Central memory CD8-positive, alpha-beta T cell (primary cell): Measurements from ENCODE around the gene GLIS2.

ENCODE experiments used
- ATAC-seq: fragments of 150-1000 bp; cut with Tn5 transposase; replicated peaks from 2 replicates; pipeline ENCODE4 v1.10.0; 2022; ENCODE audit warnings: mild to moderate bottlenecking, moderate FRiP score, moderate number of reproducible peaks; ENCODE audit not compliant: poor library complexity, severe bottlenecking; ENCODE audit errors: extremely low read depth
- DNase-seq, 2 donors: peaks; one replicate each; pipeline ENCODE4 v3.0.0; 2021; ENCODE audit warnings: low spot score in 2 of 2
- H3K27ac Mint-ChIP-seq: one replicate; pipeline ENCODE4 v1.8.0; 2022; ENCODE audit warnings: low read depth, mild to moderate bottlenecking, moderate library complexity, mixed read lengths
- H3K27me3 Mint-ChIP-seq: one replicate; pipeline ENCODE4 v1.8.0; 2022; ENCODE audit warnings: mixed read lengths
- H3K36me3 Mint-ChIP-seq: one replicate; pipeline ENCODE4 v1.8.0; 2022; ENCODE audit warnings: mild to moderate bottlenecking, moderate library complexity, mixed read lengths; ENCODE audit not compliant: insufficient read depth
- H3K4me1 Mint-ChIP-seq: one replicate; pipeline ENCODE4 v1.8.0; 2022; ENCODE audit warnings: mixed read lengths
- H3K4me3 Mint-ChIP-seq: one replicate; pipeline ENCODE4 v1.8.0; 2022; ENCODE audit warnings: mild to moderate bottlenecking, moderate library complexity, mixed read lengths
- H3K9me3 Mint-ChIP-seq: one replicate; pipeline ENCODE4 v1.8.0; 2022; ENCODE audit warnings: mixed read lengths

The GLIS2 gene

GRCh38 chr16:4370570-4371356 is 54.9 kb downstream of the GLIS2 start:
- H3K4me1 Mint-ChIP-seq: peaks cover 15% of the 10 kb centered on the region
- no peak overlapping the region for H3K27ac Mint-ChIP-seq
- no peaks in the 10 kb centered on the region for H3K27me3 Mint-ChIP-seq

GRCh38 chr16:4371357-4372000 is 55.6 kb downstream of the GLIS2 start, which contains the start of gene VASN:
Gene VASN, plus strand, starts transcription at chr16:4371848. Its CDS starts 9,030 bp downstream, at chr16:4380878.
- peaks cover 17% of the 10 kb centered on the region for H3K4me1 Mint-ChIP-seq
- DNase-seq: peak; percentile 59 to 64
- H3K27ac Mint-ChIP-seq: peak within 1 kb of the TSS; percentile 35
- peak within 1 kb of the TSS; percentile 74 for H3K4me3 Mint-ChIP-seq
- H3K9me3 Mint-ChIP-seq: no peaks in the 10 kb centered on the region
- ATAC-seq: peak; percentile 76
- H3K36me3 Mint-ChIP-seq: peaks cover 13% of the 10 kb centered on the region
- no peaks in the 10 kb centered on the region for H3K27me3 Mint-ChIP-seq

More at GRCh38 chr16:4370570-4371356, 54.9 kb downstream of the GLIS2 start:
- no peak for DNase-seq
- Mint-ChIP-seq H3K4me3 (peak overlapping the region; percentile 74), H3K36me3 (peaks cover 15% of the 10 kb centered on the region), H3K9me3 (no peaks in the 10 kb centered on the region)
- ATAC-seq: no peak

- Mint-ChIP-seq H3K27me3 (no peaks in the 10 kb centered on the region), H3K4me1 (peaks cover 17% of the 10 kb centered on the region), H3K36me3 (peaks cover 11% of the 10 kb centered on the region), H3K9me3 (no peaks in the 10 kb centered on the region), H3K27ac (peak overlapping the region; percentile 35), H3K4me3 (peak overlapping the region; percentile 74)
- ATAC-seq (peak; percentile 70), DNase-seq (no peak)
These were observed 56.2 kb downstream of the GLIS2 start for GRCh38 chr16:4372001-4372577.

GRCh38 chr16:4372578-4373355 is 56.9 kb downstream of the GLIS2 start:
- Mint-ChIP-seq H3K27me3 (no peaks in the 10 kb centered on the region), H3K9me3 (no peaks in the 10 kb centered on the region), H3K4me3 (peak overlapping the region; percentile 74), H3K27ac (peak overlapping the region; percentile 35), H3K36me3 (peaks cover 13% of the 10 kb centered on the region), H3K4me1 (peaks cover 14% of the 10 kb centered on the region)
- no peak for ATAC-seq
- no peak for DNase-seq

GRCh38 chr16:4373356-4373908 is 57.6 kb downstream of the GLIS2 start:
- Mint-ChIP-seq H3K27me3 (no peaks in the 10 kb centered on the region), H3K9me3 (no peaks in the 10 kb centered on the region), H3K4me3 (no peak overlapping the region), H3K4me1 (peaks cover 18% of the 10 kb centered on the region), H3K36me3 (peaks cover 13% of the 10 kb centered on the region), H3K27ac (peak overlapping the region; percentile 61)
- ATAC-seq (no peak), DNase-seq (no peak)

GRCh38 chr16:4373909-4374742 is 58.3 kb downstream of the GLIS2 start:
- Mint-ChIP-seq H3K27me3 (no peaks in the 10 kb centered on the region), H3K4me1 (peaks cover 18% of the 10 kb centered on the region), H3K4me3 (no peak overlapping the region), H3K27ac (peak overlapping the region; percentile 61), H3K9me3 (no peaks in the 10 kb centered on the region), H3K36me3 (peaks cover 20% of the 10 kb centered on the region)
- DNase-seq: no peak
- no peak for ATAC-seq

- ATAC-seq (no peak), DNase-seq (no peak)
- Mint-ChIP-seq H3K4me1 (peaks cover 24% of the 10 kb centered on the region), H3K9me3 (no peaks in the 10 kb centered on the region), H3K27ac (peak overlapping the region; percentile 87), H3K4me3 (no peak overlapping the region), H3K36me3 (peaks cover 30% of the 10 kb centered on the region), H3K27me3 (no peaks in the 10 kb centered on the region)
These were observed 59.9 kb downstream of the GLIS2 start for GRCh38 chr16:4375717-4376116.

GRCh38 chr16:4376126-4376892 is 60.4 kb downstream of the GLIS2 start:
- ATAC-seq (no peak), DNase-seq (no peak)
- Mint-ChIP-seq H3K4me1 (peaks cover 24% of the 10 kb centered on the region), H3K36me3 (peaks cover 30% of the 10 kb centered on the region), H3K4me3 (peak overlapping the region; percentile 25), H3K9me3 (no peaks in the 10 kb centered on the region), H3K27me3 (no peaks in the 10 kb centered on the region), H3K27ac (peak overlapping the region; percentile 87)

GRCh38 chr16:4376893-4377572 is 61.2 kb downstream of the GLIS2 start:
- H3K9me3 Mint-ChIP-seq: no peaks in the 10 kb centered on the region
- H3K4me1 Mint-ChIP-seq: peaks cover 24% of the 10 kb centered on the region
- peaks cover 33% of the 10 kb centered on the region for H3K36me3 Mint-ChIP-seq
- no peak for DNase-seq
- no peaks in the 10 kb centered on the region for H3K27me3 Mint-ChIP-seq
- ATAC-seq: no peak
- H3K4me3 Mint-ChIP-seq: peak overlapping the region; percentile 25
- peak overlapping the region; percentile 57 for H3K27ac Mint-ChIP-seq

GRCh38 chr16:4377573-4378154 is 61.8 kb downstream of the GLIS2 start:
- peak overlapping the region; percentile 50 for H3K4me3 Mint-ChIP-seq
- no peak for ATAC-seq
- no peaks in the 10 kb centered on the region for H3K27me3 Mint-ChIP-seq
- DNase-seq: no peak
- H3K4me1 Mint-ChIP-seq: peaks cover 24% of the 10 kb centered on the region
- no peaks in the 10 kb centered on the region for H3K9me3 Mint-ChIP-seq
- peak overlapping the region; percentile 57 for H3K27ac Mint-ChIP-seq
- peaks cover 37% of the 10 kb centered on the region for H3K36me3 Mint-ChIP-seq
